Ramos (cell line): Measurements from ENCODE around the gene LRMDA.

Experiments used
- in situ Hi-C: fragments of 300-500 bp; cut with MboI; formaldehyde crosslinking; loops from one replicate; pipeline ENCODE4 v1.14.3; 2022; ENCODE audit warnings: low sequenced_read_pairs; ENCODE audit not compliant: unreplicated experiment

LRMDA gene

DNA sequence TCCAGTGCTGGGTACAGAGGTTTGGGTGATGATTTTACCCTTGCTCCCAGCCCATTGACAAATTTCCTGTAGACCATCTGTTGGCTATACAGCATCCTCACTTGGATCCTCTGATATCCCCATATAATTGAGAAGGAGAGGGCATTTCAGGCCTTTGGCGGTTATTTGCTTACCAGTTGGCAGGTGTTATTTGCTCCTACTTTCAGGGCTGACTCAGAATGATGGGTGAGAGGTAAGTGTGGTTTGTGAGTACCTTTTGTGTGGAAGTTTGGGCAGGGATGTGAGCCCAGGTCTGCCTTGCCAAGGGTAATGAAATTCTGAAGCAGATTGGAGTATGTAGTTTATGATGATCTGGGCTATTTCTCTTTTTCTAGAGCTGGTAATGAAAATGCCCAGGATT is 93.6 kb downstream of the LRMDA start:
- in situ Hi-C loops, result no loop called here

DNA sequence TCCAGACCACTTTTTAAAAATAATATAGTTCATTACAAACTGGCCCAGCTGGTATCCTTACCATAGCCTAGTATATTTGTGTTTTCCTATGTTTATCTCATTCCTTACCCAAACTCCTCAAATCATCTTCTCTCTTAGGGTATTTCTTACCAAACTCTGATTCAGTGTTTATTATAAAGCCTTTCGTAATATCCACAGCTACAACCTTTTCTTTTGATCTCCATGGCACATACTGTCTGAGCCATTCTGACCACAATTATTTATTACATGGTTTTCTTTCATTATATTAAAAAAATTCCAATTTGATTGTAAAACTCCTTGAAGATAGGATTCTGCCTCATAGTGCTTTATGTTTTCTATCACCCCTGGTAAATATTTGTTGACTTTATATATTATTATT is 94.2 kb downstream of the LRMDA start:
- in situ Hi-C loops, result no loop called here

DNA sequence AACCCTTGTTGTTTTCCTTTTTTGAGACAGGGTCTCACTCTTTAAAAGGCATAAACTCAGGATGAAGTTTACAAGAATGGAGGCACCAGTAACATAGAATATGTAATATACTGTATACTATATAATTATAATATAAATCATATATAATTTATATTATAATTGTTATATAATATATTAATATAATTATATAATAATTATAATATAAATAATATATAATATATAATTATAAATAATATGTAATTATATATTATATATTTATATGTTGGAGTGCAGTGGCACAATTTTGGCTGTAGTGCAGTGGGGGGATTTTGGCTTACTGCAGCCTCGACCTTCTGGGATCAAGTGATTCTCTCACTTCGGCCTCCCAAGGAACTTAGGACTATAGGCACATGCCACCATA is 96.1 kb downstream of the LRMDA start:
- in situ Hi-C loops, result no loop called here

DNA sequence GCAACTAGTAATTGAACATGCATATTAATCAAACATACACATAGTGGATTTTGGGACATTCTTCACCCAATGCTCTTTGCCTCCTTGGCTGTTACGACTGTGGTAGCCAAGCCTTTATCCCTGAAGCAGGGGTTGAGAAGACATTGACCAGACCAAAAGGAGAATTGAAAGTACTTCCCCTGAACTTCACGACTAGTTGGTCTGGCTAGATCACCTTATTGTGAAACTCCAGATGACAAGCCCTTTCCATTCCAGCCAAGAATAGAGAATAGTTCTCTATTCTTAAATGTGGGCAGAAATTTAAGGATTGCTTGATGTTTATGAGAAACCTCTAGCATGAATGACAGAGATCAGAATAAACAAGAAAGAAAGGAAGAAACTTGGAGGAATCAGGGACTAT is 97.0 kb downstream of the LRMDA start:
- in situ Hi-C loops, result no loop called here

DNA sequence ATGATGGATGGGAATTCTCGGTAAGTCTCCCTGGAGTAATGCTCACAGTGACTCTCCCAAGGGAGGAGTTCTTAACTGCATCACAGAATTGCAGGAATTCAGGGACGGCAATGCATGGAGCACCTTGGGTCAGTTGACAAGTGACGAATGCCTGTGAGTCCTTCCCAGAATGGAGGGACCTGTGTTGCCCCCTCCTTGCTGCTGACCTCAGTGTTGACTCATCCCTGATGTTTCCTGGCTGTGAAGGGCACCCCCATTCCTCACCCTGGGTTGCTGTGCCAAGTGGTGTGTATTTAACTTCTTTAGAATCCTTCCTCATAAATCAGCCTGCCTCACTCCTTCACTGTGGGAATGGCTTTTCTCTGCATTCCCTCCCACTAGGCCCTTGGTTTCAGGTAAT is 98.9 kb downstream of the LRMDA start:
- in situ Hi-C loops, result no loop called here

DNA sequence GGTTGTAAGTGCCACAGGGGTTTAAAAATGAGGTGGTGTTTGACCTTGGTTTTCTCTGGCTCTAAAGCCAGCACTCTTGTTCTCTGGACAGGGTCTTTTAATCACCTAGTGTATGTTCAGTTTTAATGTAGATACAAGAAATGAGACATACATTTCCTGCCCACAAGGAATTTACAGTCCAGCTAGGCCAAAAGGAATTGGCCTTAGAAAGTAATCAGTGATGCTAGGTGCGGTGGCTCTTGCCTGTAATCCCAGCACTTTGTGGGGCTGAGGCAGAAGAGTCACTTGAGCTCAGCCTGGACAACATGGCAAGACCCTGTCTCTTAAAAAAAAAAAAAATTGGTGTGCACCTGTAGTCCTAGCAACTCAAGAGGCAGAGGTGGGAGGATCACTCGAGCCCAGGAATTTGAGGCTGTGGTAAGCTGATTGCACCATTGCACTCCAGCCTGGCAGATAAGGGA is 100.2 kb downstream of the LRMDA start:
- in situ Hi-C loops, result no loop called here

DNA sequence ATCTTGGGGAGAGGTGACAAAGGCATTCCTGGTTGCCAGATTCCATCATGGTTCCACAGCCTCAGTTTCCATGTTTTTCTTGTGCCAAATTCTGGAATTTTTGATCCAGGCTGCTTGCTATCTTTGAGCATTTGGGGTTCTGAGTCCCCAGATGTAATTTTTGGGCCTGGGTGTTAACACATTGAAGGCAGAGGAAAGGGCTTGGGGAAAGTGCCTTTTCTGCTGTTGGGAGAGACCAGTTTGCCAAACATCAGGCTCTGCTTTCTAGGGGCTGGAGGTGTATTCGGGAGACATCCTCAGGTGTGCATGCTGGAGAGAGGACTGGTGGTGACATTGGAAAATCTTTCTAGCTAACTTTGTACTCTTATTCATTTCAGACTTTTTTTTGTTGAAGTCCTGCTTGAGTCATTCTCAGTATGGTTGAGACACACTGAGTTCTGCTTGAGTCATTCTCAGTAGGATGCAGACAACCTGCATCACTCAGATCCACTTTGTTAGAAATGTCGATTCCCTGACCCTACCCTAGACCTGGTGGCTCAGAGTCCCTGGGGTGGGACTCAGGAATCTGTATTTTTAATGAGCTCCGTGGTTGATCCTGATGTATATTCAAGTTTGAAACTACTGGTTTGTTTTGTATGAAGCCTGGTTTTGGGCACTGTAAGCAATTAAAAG is 101.0 kb downstream of the LRMDA start:
- in situ Hi-C loops, result no loop called here

DNA sequence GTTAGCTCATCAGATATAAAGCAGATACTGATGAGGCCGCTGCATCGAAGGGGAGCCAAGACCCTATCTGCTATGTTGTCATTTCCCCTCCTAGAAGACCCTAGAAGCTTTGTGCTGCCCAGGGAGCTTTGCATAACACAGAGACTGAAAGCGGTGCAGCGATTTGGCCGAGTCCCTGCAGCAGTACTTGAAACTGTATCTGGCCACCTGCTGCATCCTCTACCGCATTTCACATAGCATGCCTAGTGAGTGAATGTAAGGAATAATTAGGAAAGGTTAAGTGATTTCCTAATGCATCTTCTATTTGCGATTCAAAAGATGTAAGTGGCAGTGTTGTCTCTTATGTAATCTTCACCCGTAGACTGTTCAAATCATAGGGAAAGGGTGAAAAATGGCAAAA is 106.7 kb downstream of the LRMDA start:
- in situ Hi-C loops, result no loop called here

DNA sequence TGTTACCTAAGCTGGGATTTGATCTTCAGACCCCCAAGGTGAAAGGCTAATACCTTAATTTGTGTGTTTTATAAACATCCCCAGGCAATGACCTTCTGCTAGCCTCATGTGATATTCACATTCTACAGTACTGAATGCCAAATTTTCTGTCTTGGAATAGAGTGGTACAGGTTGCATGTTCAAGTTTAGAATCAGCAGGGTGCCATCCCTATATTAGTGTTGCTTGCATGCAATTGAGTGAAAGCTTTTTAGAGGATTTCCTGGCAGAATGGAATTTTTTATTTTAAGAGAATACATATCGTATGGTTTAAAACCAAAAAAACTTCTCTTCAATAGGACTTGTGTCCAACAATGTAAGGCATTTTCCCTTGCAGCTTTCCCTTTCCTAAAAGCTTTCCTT is 107.3 kb downstream of the LRMDA start:
- in situ Hi-C loops, result no loop called here

DNA sequence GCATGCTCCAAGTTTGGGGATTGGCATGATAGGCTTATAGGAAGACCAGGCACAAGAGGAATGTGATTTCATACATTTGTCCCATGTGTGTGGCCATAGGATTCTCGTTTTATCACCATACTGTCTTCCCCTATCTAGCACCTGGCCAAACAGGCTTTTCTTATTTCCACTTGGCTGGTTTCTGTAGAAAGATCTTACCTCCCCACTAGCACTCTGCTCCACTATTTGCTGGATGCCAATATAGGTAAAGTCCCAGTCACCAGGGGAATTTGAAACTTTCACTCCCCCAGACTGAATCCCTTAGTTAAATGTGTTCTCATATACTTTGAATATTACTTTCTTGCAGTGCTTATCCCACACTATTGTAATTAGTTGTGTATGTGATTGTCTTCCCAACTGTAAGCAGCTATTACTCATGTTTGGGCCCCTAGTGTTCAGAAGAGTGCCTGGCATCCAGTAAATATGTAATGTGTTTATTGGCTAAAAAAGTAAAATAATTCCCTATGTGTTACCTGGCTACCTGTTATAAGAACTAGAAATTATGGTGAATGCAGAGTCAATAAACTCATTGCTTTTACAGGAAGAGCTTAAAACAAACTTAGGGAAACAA is 109.0 kb downstream of the LRMDA start:
- in situ Hi-C loops, result no loop called here

DNA sequence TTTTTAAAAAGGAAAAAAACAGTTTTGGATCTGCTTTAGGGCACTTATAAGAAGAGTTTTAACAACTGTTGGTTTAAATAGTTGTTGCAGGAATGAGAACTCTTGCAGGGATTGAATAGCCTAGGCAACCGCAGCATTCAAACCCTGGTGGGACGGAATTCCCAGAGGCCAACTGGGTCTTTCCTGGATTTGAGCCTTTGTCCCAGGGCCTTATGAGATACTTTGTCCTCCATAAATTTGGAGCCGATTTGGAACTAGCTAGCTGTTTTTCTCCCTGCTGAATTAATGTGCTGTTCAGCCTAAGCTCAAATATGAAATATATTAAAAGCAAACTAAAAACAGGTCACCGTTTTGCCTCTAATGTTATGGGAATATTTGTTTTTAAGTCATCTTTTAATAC is 109.6 kb downstream of the LRMDA start:
- in situ Hi-C loops, result no loop called here

DNA sequence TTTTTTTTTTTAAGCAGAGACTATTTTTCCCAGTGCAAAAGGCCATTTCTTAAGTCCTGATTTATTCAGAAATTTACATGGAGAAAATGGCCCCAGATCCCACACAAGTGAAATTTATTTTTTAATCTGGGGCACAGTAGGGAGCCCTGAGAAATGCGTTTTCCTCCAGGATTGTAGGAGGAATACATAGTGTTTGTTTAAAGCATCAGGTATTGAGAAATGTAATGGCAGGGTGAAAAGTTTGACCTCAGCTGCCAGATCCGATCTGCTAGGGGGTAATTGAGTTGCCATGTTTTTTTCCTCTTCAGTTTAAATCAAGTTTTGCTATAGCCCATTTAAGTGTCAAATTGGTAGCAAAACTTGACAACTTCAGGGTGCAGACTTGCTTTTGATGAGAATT is 110.0 kb downstream of the LRMDA start:
- in situ Hi-C loops, result no loop called here

DNA sequence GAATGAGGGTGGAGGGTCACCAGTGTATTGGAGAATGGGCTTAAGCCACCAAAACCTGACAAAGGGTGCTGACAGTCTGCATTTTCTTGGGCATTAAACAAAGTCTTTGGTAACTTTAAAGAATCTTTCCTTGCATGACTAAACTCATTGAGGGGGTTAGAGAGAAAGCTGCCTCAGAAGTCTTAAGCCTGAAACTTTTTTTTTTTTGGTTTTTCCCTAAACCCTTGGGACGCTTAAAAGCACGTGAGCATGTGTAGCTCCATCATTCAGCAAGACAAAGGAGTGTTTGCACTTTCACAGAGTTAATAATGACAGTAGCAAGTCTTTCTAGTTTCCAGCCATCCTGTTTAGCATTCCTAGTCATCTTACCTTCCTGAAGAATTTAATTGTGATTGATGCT is 110.7 kb downstream of the LRMDA start:
- in situ Hi-C loops, result no loop called here

DNA sequence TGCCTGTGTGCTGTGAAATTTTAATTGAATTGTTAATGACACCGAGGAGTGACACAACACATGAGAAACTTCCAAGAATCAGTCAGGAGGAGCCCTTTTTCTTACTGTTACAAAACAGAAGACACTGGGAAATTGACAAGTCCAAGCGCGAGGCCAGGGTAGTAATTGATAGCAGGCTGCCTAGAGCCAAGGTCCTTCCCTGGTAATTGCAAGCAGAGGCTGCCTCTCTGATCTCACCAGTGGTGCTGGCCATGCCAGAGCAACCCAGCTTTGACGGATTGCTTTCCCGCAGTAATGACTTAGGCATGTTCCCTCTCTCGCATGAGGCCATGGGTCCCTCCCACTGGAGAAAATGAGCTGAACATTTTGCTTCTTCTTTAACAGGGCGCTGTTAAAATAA is 111.5 kb downstream of the LRMDA start:
- in situ Hi-C loops, result no loop called here

DNA sequence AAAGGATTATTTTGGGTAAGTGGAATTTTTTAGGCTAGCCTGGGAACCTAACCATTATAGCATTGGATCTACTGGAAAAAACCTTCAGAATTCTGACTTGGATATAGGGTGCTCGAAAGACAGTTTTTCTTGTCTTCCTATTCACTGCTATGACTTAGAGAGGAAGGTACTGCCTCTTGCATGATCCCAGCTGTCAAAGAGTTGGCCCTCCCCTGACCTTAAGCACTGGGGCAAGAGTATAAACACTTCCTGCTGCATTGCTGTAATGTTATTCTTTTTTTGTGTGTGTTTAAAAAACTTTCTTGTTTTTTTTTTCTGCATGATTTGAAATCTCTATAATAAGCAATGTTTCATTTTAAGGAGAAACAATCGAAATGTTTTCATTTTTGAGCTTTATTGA is 113.0 kb downstream of the LRMDA start:
- in situ Hi-C loops, result no loop called here

DNA sequence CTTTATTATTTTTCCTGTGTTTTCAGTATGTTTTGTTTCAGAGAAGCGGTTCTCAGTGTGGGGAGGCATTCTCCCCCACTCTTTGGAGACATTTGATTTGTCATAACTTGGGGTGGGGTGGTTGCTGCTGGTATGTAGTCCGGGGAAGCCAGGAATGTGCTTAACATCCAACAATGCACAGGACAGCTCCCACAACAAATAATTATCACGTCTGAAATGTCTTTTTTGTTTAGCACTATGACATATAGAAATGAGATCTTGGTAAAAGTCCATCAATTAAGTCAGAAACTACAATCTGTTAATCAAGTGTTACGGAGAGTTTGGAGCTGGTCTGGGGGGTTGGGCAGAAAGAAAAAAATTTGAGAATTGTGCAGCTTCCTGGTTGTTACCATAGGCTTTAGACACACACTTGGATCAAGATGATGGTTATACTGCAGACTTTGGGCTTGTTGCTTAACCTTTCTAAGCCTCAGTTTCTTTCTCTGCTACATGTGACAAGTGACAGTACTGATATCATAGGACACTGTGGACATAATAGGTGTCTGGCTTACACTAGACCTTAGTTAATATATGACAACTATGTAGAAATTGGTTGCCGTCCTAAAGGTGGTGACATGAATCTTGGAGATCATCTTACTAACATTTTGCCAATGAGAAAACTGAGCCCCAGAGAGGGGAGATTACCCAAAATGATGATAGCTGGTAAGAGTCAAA is 113.7 kb downstream of the LRMDA start:
- in situ Hi-C loops, result no loop called here

DNA sequence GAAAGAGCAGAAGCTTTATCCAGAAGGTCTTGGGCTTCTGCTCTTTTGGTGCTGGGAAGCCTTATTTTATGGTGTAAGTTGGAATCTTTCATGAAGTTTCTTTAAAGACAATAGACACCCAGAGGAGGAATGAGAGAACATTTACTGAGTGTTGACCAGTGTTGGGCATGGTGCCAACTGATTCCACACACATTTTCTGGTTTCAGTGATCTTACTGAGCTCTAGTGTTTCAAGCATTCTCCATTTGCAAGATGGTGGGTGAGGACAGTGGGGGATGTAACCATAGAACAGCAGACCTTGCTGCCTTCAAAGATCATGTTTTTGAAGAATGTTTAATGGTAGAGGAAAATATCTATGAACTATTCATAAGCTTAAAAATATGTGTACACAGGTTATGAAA is 114.6 kb downstream of the LRMDA start:
- in situ Hi-C loops, result no loop called here

DNA sequence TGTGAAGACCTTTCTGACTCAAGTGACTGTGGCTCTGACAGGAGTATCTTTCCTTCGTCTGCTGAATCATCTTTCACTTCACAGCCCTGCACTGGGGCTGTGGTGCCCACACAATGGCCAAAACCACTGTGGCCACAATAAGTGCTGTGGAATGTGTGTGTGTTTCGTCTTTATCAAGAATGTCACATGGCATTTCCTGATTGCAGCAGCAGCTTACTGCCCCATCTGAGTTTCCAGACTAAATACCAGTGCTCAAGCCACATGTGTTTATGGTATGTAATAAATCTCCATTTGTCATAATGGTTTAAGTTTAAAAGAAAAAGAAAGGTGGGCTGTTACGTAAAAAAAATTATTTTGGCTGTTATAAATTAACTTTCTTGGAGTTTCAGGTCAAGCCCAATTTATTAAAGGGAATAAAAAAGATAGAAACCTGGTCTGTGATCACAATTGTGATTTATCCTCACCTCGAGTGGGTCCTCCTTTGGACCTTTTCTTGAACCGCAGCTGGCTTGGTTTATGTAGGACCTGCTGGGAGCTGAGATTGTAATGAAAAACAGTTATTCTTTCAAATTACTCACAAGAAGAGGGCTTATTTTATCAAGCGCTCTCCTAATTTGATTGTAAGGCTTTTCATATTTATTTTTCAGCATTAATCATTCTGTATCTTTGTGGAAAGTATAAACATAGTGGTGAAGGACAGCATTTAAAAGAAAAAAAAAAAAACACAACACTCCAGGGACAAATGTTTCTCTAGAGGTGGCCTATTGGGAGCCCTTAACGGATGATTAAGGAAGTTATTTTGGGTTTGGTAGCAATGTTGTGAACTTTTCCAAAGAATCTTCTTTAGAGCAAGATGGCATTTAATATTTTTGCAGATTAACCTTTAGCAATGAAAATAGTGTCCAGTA is 116.2 kb downstream of the LRMDA start:
- in situ Hi-C loops, result no loop called here

DNA sequence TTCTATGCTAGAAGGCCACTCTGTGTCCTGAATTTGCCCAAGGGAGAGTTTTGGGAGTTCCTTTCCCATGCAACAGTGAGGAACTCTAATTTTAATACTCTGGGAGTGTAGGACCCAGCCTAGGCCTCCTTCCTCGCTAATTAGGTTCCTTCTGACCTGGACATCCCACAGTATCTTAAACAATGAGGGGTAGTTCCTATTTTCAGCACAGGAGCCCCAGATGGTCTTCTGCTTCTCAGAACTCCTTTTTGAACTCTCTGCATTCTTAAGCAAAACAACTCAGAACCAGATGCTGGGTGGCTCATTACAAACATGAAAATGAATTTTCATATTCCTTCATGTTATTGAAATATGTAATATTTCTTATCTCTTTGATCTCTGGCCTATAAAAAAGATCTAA is 116.9 kb downstream of the LRMDA start:
- in situ Hi-C loops, result no loop called here

DNA sequence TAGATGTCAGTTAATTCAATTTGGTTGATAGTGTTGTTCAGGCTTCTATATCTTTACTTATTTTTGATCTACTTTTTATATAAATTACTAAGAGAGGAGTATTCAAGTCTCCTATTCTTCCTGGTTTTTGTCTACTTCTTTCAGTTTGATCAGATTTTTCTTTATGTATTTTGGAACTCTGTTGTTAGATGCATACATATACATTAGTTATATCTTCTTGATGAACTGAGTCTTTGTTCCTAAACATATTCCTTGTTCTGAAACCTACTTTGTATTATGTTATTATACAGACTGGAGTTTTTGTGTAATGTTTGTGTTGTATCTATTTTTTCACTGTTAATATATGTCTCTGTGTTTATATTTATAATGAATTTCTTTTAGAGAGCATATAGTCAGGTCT is 118.8 kb downstream of the LRMDA start:
- in situ Hi-C loops, result no loop called here

DNA sequence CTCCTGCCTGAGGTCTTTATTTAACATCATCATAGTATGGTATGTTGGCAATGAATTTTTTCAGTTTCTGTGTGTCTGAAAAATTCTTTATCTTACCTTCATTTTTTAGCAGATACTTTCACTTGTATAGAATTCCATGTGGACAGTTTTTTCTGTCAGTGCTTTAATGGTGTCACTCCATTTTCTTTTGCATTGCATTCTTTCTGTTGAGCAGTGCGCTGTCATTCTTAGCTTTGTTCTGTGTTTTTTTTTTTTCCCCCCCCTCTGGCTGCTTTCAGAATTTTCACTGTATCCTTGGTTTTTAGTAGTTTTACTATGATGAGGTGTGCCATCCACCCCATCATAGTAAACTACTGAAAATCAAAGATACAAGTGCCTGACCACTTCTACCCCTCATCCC is 120.7 kb downstream of the LRMDA start:
- in situ Hi-C loops, result no loop called here
